NCI-H2107 (cell line): ENCODE results near the gene CIC.
"Not testable (repeated sequence)": the region's sequence is repeated elsewhere in the genome, so short reads cannot be mapped to it uniquely, and the experiment has no call there.

Source experiments
- DNase-seq: peaks from one replicate; lab custom pipeline; 2025; lab: John Stamatoyannopoulos, UW

The CIC gene

GRCh38 chr19:42255766-42256745, 13.0 kb upstream of the CIC start:
- DNase-seq, result peak; percentile 30

- not testable (repeated sequence) for DNase-seq
Measured at GRCh38 chr19:42257842-42258241, 11.2 kb upstream of the CIC start.

- no peak for DNase-seq
Measured at GRCh38 chr19:42261763-42262162, 7.3 kb upstream of the CIC start.

GRCh38 chr19:42266105-42266504, 2.9 kb upstream of the CIC start:
- DNase-seq, result not testable (repeated sequence)

GRCh38 chr19:42266928-42267603, 2.0 kb upstream of the CIC start:
- DNase-seq, result not testable (repeated sequence)

- no peak for DNase-seq
Measured at GRCh38 chr19:42267644-42268141, 1.4 kb upstream of the CIC start.

GRCh38 chr19:42268142-42268703, 829 bp upstream of the CIC start:
- DNase-seq, result peak; percentile 94

- no peak for DNase-seq
Measured at GRCh38 chr19:42269478-42270345, 660 bp downstream of the CIC start.

- DNase-seq, result no peak
Measured at GRCh38 chr19:42270346-42271044, 1.4 kb downstream of the CIC start.

GRCh38 chr19:42271045-42271419, 2.0 kb downstream of the CIC start:
- DNase-seq, result no peak

- DNase-seq, result no peak
Measured at GRCh38 chr19:42271861-42272534, 2.9 kb downstream of the CIC start.

- no peak for DNase-seq
Measured at GRCh38 chr19:42272535-42272897, 3.5 kb downstream of the CIC start.

- no peak for DNase-seq
Measured at GRCh38 chr19:42272989-42273406, 3.9 kb downstream of the CIC start.

- no peak for DNase-seq
Measured at GRCh38 chr19:42273407-42274064, 4.5 kb downstream of the CIC start.

GRCh38 chr19:42274065-42274682, 5.1 kb downstream of the CIC start:
- DNase-seq, result no peak

- no peak for DNase-seq
Measured at GRCh38 chr19:42275103-42275502, 6.1 kb downstream of the CIC start.

- no peak for DNase-seq
Measured at GRCh38 chr19:42275517-42275916, 6.5 kb downstream of the CIC start.

- no peak for DNase-seq
Measured at GRCh38 chr19:42276284-42276683, 7.2 kb downstream of the CIC start.

- no peak for DNase-seq
Measured at GRCh38 chr19:42276821-42277220, 7.8 kb downstream of the CIC start.
